Stimulated activated CD4-positive, alpha-beta T cell treated with anti-CD3 and anti-CD28 coated beads, Interleukin-1b, Interleukin-23, amount 100 ng/mL, for 24 hours (primary cell): ENCODE data around the gene MRPL36.
"Not testable (repeated sequence)": the region's sequence is repeated elsewhere in the genome, so short reads cannot be mapped to it uniquely, and the experiment has no call there.

Experiments used
- DNase-seq, 4 experiments: peaks; one replicate each; pipeline ENCODE4 v3.0.0-alpha.2; 2020; ENCODE audit warnings: low read depth in 4 of 4, low spot score in 1 of 4

The MRPL36 gene

GRCh38 chr5:1832511-1833250, 33.0 kb upstream of the MRPL36 start:
- DNase-seq: no peak

GRCh38 chr5:1831677-1832313, 32.2 kb upstream of the MRPL36 start:
- DNase-seq: no peak

- no peak for DNase-seq
These were observed 31.6 kb upstream of the MRPL36 start for GRCh38 chr5:1831257-1831656.

DNA sequence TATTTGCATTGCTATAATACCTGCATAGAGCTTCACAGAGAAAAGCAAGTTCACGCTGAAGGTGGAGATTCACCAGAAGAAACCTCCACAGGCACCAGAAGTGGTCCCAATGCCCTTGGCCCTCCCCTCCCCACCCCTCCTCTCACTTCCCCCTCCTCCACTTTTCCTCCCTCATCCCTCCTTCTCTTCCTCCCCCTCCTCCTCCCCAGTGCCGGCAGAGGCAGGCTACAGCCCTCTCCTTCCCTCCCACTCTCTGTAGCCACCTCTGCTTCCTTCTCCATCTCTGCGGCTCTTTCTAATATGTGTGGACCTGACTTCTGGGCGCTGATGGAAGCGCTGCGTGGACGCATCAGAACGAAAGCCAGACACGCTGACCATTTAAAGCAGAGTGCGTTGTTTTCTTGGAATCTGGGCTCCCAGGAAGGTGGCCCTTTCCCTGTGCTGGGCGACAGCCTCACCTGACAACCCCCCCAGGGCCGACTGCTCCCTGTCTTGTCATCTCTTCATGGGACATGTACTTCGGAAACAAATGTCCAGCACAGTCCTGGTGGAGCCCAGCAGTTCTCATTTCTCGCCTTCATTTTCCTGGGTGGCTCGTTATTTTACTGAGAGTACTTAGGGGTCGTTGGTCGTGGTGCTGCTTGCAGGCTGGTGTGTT, 31.1 kb upstream of the MRPL36 start:
- no peak for DNase-seq

DNA sequence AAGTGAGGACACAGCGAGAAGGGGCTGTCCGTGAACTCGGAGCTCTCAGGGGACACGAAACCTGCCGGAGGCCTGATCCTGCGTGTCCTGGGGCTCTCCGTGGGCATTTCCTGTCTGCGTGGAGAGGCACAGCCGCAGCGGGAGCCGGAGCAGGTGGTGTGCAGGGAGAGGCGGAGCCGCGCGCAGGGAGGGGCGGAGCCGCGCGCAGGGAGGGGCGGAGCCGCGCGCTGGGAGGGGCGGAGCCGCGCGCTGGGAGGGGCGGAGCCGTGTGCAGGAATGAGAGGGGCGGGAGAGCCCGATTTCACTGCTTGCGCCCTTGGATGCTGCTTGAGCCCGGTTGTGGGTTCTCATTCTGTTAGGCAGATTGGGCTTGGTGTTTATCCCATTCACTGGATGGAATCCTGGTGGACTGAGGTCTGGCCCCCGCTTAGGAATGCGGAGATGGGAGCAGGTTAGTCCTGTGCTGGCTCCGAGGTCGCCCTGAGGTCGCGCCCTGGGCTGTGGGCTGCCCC, 28.3 kb upstream of the MRPL36 start:
- peak in 1 of 4 experiments; percentile 4 for DNase-seq

GRCh38 chr5:1827025-1827885, 27.6 kb upstream of the MRPL36 start:
- no peak for DNase-seq

- no peak for DNase-seq
These were observed 26.8 kb upstream of the MRPL36 start for GRCh38 chr5:1826235-1826980.

DNA sequence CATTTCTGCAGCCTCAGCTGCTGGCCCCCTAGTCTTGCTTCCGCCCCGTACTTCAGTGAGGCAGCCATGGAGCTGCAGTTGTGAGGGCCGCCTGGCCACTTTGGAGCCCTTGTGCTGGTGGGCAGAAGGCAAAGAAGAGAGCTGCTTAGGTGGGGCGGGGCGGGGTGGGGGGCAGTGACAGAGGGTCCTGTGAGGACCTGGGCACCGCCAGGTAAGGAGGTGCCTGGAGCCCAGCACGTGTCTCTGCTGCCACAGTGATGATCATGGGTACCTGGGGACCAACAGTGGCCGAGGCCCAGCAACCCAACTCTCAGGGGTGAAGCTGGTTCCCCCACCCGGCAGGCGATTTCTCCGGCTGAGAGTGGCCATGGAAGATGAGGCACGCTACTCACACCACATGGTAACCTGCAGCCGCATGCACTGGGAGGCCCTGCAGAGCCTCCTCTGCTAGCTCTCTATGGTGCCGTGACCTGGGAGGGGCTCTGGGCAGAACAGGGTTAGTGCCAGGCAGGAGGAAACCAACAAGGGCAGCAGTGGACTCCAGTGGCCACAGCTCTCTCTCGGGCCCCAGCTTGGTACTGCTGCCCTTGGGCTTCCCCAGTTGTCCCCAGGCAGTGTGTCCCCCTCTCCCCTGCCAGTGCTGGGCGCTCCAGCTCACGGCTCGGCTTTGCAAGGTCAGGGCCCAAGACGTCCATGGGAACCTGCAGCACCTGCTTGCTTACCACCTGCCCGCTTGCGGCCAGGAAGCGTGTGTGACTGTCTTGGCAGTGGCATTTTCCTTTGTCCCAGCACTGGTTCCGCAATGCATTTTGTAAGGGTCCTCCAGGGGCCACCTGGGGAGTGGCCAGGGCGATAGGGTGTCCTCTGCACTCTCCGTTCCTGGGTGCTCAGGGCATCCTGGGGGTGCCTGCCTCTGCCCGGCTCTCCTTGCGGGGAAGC, 25.5 kb upstream of the MRPL36 start:
- no peak for DNase-seq

GRCh38 chr5:1824109-1824821, 24.6 kb upstream of the MRPL36 start:
- DNase-seq: no peak

GRCh38 chr5:1823381-1824034, 23.9 kb upstream of the MRPL36 start:
- no peak for DNase-seq

- no peak for DNase-seq
These were observed 22.2 kb upstream of the MRPL36 start for GRCh38 chr5:1821862-1822261.

DNA sequence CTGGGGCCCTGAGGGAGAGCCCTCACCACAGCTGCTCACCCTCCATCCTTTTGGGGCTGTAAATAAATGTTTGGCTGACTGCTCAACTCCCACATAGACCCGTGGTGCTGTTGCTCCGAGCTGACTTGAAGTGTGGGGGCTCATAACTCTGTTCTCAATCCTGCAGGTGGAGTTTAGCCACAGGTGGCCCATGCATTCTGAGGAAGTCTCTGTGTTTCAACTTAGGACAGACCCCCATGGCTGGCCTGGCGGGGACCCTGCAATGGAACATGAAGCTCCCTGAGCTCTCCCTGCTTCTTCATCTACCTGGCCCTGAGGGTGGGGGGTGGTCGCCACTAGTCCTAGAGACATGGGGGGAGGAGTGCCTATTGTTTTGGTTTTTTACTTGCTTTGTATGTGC, 21.3 kb upstream of the MRPL36 start:
- no peak for DNase-seq

GRCh38 chr5:1820381-1820780, 20.7 kb upstream of the MRPL36 start:
- DNase-seq: no peak

GRCh38 chr5:1819458-1819857, 19.8 kb upstream of the MRPL36 start:
- DNase-seq: no peak

GRCh38 chr5:1818784-1819183, 19.1 kb upstream of the MRPL36 start:
- no peak for DNase-seq

GRCh38 chr5:1817261-1818043, 17.8 kb upstream of the MRPL36 start:
- DNase-seq: no peak

- not testable (repeated sequence) for DNase-seq
These were observed 17.0 kb upstream of the MRPL36 start for GRCh38 chr5:1816495-1817089.
